DMS53 (cell line): ENCODE results near the gene CD164.
"Not testable (repeated sequence)": the region's sequence is repeated elsewhere in the genome, so short reads cannot be mapped to it uniquely, and the experiment has no call there.

Experiments used
- DNase-seq: peaks from one replicate; lab custom pipeline; 2025; lab: John Stamatoyannopoulos, UW

CD164 gene

DNA sequence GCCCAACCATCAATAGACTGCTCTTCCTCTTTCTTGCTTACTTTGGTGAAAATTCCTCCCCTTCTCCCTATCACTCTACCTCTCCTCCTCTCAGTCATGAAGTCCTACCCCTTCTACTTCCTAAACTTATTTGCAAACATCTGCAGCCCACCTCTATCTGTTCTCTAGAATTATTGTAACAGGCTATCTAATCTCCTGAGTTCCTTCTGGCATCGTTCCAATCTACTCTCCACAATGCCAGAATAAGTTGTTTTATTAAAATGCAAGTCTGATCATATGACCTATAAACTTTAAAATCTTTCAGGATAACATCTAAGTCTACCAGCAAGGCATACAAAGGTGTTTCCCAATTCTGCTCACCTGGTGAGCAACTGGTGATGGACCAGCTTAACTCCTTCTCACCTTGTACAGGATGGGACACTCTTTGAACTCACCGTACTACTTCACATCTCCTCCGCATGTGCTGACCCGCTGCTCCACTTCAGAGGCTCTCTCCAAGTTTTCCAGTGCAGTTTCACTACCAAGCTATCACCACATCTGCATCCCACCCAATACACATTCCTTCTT is 7.9 kb downstream of the CD164 start:
- no peak for DNase-seq

DNA sequence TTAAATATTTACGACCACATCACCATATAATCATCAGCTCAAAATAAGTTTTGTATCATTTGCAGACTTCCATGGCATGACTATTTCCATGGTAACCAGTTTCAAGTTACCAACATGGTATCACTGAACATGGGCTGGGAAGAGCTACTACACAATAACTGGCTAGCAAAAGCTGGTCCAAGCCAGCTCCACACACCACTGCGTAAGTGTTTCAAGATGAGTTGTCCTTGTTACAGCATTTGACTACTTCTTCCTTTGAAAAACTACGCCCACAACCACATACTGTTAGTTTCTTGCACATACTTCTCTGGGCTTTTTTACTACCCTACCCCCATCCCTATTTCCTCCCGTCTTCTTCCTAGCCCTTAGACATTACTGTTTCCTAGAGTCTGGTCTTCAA is 8.5 kb downstream of the CD164 start:
- peak; percentile 33 for DNase-seq

DNA sequence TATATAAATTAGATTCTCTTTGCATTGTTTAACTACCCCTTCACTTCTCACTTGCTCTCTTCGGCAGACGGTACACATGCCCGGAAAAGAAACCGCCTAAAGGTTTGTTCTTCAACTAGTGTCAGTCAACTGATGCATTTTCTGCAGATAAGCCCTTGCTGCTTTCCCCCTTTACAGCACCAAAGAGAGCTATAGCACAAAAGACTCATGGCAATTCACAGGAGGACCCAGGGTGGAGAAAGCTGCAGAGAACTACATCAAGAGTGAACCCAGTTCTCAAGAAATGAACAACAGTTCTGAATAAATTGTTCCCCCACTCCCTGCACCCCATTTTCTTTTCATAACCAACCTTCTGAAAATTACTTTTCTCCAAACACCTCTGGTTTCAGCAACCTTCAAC is 8.9 kb downstream of the CD164 start:
- no peak for DNase-seq

DNA sequence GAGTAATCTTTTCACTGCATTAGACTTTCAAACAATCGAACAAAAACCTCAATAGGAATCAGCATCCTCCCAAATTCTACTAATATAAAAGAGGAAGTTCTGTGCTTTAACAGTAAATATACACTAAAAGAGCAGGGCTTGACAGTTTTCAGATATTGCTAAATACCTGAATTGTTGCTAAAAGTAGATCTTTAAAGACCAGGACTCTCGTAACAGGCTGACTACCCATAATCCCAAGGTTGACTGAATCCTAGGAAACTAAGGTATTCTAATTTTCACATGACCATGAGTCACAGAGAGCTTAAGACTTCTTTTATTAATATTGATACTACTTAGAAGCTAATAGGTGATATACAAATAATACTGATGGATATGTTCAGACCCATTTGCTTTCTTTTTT is 10.1 kb downstream of the CD164 start:
- DNase-seq: no peak

DNA sequence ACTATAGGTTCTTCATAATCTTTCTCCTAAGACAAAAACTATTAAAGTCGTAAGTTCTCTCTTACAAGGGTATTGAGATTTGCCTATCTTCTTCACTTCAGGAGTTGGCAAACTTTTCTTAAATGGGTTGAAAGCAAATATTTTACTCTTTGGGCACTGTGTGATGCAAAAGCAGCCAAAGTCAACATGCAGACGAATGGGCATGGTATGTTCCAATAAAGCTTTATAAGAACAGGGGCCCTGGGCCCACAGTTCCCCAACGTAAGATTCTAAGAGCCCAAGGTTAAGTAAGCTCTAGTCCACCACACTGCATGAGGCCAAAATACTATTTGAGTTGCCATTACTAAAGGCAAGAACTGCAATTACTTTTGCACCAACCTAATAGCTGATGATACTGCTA is 11.5 kb downstream of the CD164 start:
- DNase-seq: no peak

GRCh38 chr6:109370336-109370735 is 11.9 kb downstream of the CD164 start:
- no peak for DNase-seq

DNA sequence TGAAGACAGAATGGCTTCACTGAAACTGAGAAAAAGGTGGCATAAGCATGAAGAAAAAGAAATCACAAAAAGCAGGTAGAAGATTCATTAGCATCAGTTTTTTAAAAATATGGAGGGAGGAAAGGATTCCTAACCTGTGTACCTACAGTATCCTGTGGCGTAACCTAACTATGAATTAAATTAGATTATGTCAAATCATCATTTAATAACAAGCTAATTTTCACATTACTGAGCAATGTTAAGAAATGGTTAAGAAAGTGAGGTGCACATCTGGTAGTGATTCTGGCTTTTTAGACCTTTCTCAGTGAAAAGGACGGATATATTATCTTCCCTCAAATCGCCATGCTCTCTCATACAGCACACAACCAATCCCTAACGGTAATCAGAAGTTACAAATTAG is 12.5 kb downstream of the CD164 start:
- DNase-seq: no peak

DNA sequence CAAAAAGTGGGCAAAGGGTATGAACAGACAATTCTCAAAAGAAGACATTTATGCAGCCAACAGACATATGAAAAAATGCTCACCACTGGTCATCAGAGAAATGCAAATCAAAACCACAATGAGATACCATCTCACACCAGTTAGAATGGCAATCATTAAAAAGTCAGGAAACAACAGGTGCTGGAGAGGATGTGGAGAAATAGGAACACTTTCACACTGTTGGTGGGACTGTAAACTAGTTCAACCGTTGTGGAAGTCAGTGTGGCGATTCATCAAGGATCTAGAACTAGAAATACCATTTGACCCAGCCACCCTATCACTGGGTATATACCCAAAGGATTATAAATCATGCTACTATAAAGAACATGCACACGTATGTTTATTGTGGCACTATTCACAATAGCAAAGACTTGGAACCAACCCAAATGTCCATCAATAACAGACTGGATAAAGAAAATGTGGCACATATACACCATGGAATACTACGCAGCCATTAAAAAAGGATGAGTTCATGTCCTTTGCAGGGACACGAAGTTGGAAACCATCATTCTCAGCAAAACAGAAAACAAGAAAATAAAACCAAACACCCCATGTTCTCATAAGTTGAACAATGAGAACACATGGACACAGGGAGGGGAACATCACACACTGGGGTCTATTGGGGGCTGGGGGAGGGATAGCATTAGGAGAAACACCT is 17.7 kb downstream of the CD164 start:
- DNase-seq: not testable (repeated sequence)

GRCh38 chr6:109363753-109364152 is 18.5 kb downstream of the CD164 start:
- no peak for DNase-seq

DNA sequence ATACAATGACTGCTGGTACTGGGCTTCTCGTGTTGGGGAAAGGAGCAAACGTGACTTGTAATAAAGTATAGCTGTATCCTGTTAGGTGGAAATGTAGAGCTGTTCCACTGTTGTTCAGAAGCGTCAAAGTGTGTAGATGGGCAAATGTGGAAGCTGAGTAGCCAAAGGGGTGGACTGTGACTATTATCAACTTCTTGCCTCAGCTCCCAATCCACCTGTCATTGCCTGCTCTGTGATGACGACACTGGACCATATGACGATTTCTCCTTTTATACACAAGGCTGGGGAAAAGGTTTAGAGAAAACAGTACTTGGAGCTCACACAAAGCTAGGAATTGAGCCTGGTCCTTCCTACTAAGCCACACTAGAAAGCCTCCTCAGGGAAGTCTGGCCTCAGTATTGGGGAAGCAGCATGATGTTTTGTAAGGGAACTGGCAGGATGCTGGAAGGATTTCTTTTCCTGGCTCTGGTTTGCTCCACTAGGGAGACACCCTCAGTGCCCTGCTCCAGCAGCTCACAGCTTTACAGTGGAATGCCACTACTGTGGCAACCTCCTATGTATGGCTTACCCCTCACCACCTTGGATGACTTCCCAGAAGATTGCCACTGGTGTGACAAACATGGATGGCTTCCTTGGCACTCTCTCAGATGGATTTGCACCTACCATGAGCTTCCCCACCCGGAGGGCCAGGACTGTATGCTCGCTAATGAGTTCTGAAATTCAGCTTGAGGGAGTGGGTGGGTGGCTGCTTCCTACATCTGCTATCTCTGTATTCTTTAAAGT is 20.0 kb downstream of the CD164 start:
- DNase-seq: no peak

GRCh38 chr6:109360791-109361190 is 21.5 kb downstream of the CD164 start:
- DNase-seq: no peak

DNA sequence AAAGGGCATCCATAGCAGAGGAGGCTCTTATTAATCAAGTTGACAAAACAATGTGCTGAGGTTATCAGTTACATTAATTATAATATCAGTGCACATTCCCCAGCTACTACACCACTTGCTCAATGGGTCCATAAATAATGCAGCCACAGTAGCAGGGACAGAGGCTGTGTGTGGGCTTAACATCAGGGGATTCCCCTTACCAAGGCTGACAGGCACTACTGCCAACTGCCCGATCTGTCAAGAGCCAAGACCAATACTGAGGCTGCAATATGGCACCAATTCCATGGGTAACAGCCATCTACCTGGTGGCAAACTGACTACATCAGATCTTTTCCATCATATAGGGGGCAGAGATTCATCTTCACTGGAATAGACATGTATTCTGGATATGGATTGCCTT is 22.0 kb downstream of the CD164 start:
- no peak for DNase-seq

- no peak for DNase-seq
Measured at GRCh38 chr6:109359248-109359647, 23.0 kb downstream of the CD164 start.

GRCh38 chr6:109358204-109358603 is 24.1 kb downstream of the CD164 start:
- no peak for DNase-seq

- no peak for DNase-seq
Measured at GRCh38 chr6:109356237-109356636, 26.0 kb downstream of the CD164 start.

DNA sequence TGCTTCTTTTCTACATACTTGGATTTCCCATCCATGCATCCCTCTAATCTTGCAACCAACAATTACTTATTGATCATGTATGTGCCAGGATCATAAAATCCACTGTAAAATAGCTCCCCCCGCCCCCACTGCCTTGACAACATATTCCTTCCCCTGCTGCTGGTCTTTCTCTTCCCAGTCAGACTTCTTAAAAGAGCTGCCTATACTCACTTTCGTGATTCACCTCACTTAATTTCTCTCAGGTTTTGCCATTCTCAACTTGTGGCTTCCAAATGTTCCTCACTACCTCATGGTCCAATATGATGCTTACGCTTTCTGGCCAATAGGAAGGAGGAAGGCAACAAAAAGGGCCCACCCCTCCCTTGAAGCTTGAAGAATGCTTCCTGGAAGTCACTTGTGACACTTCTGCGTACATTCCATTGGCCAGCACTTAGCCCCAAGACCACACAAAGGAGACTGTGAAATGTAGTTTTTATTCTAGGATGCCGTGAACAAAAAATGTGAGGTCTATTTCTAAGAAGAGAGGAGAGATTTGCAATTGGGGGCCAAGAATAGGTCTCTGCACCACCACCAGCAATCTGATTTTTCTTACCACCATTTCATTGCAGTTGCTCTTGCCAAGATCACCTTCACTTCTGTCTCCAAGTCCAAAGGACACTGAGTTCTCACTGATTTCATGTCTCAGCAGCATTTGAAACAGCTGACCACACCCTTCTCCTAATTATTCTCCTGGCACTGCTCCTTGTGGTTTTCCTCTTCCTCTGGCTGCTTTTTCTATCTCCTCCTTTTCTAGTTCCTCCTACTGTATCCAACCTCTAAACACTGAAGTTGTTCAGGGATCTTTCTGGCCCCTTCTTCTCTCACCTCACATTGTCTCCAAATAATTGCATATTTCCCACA is 30.8 kb downstream of the CD164 start:
- no peak for DNase-seq

DNA sequence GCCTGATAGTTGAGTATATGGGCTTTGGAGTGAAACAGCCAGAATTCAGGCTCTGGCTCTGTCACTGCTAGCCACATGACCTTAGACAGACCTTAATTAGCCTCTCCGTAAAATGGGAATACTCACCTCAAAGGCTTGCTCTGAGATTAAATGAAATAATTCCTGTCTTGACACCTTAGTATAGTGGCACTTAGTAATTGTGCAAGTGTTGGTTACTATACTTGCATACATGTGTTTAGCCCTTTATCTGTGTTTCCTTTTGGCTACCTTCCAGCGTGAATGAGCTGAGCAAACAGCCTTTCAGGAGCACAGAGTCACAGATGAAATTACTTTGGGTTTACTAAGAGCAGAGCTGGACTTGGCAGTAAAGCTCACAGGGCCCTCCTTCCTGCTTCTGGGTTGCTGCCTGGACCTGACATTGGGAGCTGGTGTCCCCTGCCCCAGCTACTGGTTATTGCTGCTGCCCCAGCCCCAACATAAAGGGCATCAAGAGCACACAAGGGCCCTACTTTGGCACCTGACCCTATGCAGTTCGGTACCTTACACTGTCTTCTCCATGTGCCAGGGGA is 32.8 kb downstream of the CD164 start:
- peak; percentile 87 for DNase-seq

DNA sequence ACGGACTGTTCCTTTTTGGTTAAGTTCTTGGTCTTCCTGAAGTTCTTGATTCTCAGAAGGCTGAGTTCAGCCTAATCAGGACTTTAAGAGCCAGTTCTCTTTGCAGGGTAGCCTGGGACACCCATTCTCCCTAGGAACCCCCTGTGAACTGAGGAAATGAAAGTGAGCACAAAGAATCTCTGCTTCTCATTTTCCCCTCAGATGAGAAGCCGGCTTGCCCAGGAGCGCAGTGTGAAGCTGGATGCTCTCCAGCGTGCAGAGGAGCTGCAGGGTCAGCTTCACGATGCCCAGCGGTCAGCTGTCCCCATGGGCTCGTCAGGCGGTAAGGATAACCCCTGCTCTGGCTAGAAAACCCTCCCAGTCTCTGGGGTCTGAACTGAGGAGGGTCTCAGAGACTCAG is 34.0 kb downstream of the CD164 start:
- DNase-seq: no peak

DNA sequence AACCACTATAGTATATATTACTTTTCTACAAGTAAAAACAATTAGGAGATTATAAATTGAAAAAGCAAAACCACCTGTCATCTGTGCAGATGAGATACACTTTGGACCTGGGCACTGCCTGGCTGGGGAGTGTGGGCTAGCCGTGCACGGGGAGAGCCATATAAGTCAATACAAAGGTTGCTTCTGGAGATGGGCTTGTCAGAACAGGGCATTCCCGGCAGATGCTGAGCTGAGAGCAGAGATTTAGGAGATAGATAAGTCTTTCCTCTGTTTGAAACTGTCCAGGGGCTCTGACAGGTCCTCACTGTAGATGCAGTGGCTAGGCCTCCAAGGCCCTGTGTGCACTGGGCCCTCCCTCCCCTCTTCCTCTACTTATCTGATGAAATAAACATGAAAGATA is 34.5 kb downstream of the CD164 start:
- no peak for DNase-seq

GRCh38 chr6:109345986-109346385 is 36.3 kb downstream of the CD164 start:
- no peak for DNase-seq

- peak; percentile 41 for DNase-seq
Measured at GRCh38 chr6:109344226-109344625, 38.0 kb downstream of the CD164 start.

GRCh38 chr6:109343518-109343917 is 38.7 kb downstream of the CD164 start:
- no peak for DNase-seq
